Measurements from ENCODE around the gene ARL14EPL.

- TF ChIP-seq POLR2A (IDR thresholded peaks at IDR 0.05; ENCODE audit: low read length) = no peak
- TF ChIP-seq GATA1 (IDR thresholded peaks at IDR 0.05; ENCODE audit: low read depth, low read length) = no peak
Observed at GRCh38 chr5:116004248-116004647, 28.0 kb upstream of the ARL14EPL start.

Measured in erythroblast (primary cell).